ACC112 (cell line): Measurements from ENCODE around the gene SOX8.

Source experiments
- H2AFZ ChIP-seq: fragments of 200-600 bp; sonication (generic); one replicate; pipeline ENCODE4 v1.6.0; 2017; ENCODE audit warnings: antibody characterized with exemption, low read length; ENCODE audit not compliant: unreplicated experiment
- H3K27ac ChIP-seq: fragments of 200-600 bp; sonication (generic); 2 replicates; pipeline ENCODE4 v1.5.1; 2014; ENCODE audit warnings: low read depth, mild to moderate bottlenecking, antibody characterized with exemption, low read length, moderate library complexity
- H3K27me3 ChIP-seq: fragments of 200-600 bp; sonication (generic); 2 replicates; pipeline ENCODE4 v1.6.1; 2014; ENCODE audit warnings: mild to moderate bottlenecking, antibody characterized with exemption, low read length, moderate library complexity, mixed read lengths; ENCODE audit not compliant: insufficient read depth
- H3K36me3 ChIP-seq: fragments of 200-600 bp; sonication (generic); 2 replicates; pipeline ENCODE4 v1.6.1; 2016; ENCODE audit warnings: mild to moderate bottlenecking, antibody characterized with exemption, low read length, moderate library complexity, mixed read lengths; ENCODE audit not compliant: insufficient read depth
- H3K4me1 ChIP-seq: fragments of 200-600 bp; sonication (generic); one replicate; pipeline ENCODE4 v1.6.1; 2016; ENCODE audit warnings: low read length, mixed read lengths; ENCODE audit not compliant: insufficient read depth, unreplicated experiment, control insufficient read depth
- H3K4me3 ChIP-seq: fragments of 200-600 bp; sonication (generic); 2 replicates; pipeline ENCODE4 v1.5.1; 2014; ENCODE audit warnings: mild to moderate bottlenecking, low read depth, low read length
- H3K79me2 ChIP-seq: fragments of 200-600 bp; sonication (generic); one replicate; pipeline ENCODE4 v1.6.0; 2016; ENCODE audit warnings: low read length; ENCODE audit not compliant: control insufficient read depth, unreplicated experiment, insufficient read depth

SOX8 gene

DNA sequence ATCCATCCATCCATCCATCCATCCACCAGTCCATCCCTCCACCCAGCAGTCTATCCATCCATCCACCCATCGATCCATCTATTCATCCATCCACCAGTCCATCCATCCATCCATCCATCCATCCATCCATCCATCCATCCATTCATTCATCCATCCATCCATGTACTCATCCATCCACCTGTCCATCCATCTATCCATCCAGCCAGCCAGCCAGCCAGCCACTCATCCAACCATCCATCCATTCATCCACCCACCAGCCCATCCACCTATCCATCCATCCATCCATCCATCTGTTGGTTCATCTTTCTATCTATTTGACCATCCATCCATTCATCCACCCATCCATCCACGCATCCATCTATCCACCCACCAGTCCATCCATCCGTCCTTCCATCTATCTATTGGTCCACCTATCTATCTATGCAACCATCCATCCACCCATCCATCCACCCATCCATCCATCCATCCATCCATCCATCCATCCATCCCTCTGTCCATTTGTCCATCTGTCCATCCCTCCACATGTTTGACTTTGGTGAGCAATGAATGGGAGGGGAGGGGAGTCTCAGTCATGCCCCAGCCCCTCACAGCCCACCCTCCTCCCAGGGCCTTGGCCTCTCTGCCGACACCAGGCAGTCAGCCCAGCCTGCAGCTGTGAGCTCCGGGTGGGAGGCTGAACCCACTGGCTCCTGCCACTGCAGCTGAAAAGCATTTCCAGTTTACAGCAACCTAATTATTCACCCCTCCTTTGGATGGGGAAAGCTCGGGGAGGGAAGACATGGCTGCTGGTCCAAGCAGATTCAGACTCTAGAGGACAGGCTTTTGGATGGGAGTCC, 52.9 kb downstream of the SOX8 start:
- no peaks in the 10 kb centered on the region for H3K36me3 ChIP-seq
- peaks cover 13% of the 10 kb centered on the region for H3K27me3 ChIP-seq
- no peak overlapping the region for H3K27ac ChIP-seq
- H2AFZ ChIP-seq: no peak overlapping the region
- H3K4me1 ChIP-seq: peaks cover 7% of the 10 kb centered on the region
- H3K4me3 ChIP-seq: no peak overlapping the region
- no peaks in the 10 kb centered on the region for H3K79me2 ChIP-seq

GRCh38 chr16:1035066-1035415, 53.5 kb downstream of the SOX8 start:
- no peak overlapping the region for H3K4me3 ChIP-seq
- peaks cover 9% of the 10 kb centered on the region for H3K27me3 ChIP-seq
- no peak overlapping the region for H2AFZ ChIP-seq
- H3K79me2 ChIP-seq: no peaks in the 10 kb centered on the region
- H3K36me3 ChIP-seq: no peaks in the 10 kb centered on the region
- H3K27ac ChIP-seq: no peak overlapping the region
- peaks cover 7% of the 10 kb centered on the region for H3K4me1 ChIP-seq

DNA sequence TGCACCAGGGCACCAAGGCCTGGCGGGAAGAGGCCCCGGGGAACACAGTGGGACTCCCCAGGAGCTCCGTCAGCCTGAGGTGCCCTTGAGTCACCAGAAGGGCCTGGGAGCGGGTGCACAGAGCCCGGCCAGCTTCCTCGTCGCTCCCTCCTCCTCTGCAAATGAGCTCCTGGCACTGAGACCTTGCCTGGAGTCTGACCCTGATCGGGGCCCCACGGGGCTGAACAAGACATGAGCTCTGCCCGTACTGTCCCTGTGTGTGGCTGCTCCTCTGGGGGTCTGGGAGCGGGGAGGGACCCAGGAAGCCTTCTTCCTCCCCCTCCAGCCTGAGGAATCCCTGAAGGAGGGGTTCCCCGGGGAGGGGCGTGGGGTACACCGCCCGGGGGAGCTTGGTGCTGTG, 54.6 kb downstream of the SOX8 start:
- Histone ChIP-seq H3K79me2 (no peaks in the 10 kb centered on the region), H3K4me1 (peaks cover 7% of the 10 kb centered on the region), H3K4me3 (no peak overlapping the region), H2AFZ (no peak overlapping the region), H3K27me3 (no peaks in the 10 kb centered on the region), H3K36me3 (no peaks in the 10 kb centered on the region), H3K27ac (no peak overlapping the region)
